Measurements from ENCODE around the gene SH3TC1. TPM values are rescaled to one million over a fixed set of nuclear protein-coding genes. Genes with fewer than 3 reads are reported as not detected.

SH3TC1 gene
- total RNA-seq, 1 donor from 2014 or later, result 64.5 TPM

DNA sequence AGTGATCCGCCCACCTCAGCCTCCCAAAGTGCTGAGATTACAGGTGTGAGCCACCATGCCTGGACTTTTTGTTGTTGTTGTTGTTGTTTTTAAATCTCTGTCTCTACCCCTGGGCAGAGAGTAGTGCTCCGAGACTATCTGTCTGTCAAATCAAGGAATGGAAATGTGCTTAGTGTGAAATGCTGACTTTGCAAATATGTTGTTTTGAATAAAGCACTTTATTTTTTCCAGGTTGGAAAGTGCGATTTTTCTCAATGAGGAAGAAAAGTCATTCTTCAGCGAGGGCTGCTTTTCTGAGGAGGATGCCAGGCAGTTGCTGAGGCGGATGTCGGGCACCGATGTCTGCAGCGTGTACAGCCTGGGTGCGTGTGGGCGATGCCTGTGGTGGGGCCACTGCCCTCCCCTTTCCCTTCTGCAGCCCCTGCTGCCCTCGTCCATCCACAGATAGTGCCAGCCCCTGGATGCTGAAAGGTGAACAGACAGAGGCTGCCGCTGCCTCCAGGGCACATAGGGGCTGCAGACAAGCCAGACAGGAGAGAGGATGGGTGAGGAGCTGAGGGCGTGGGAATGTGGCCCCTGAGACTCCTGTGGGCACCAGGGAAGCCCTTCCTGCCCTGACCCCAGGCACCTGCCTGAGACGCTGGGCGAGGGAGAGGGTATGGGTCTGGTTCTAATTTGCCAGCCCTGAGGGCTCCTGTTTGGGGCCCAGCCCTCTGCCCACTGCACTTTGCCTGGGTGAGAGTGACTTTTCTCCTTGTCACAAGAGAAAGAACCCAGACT, 23.7 kb downstream of the SH3TC1 start:
- H3K4me3 ChIP-seq, result no peak overlapping the region
- no peaks in the 10 kb centered on the region for H3K9me3 ChIP-seq
- no peaks in the 10 kb centered on the region for H3K27me3 ChIP-seq
- TF ChIP-seq CTCF (IDR thresholded peaks at IDR 0.05), result no peak
- H3K4me1 ChIP-seq, result peaks cover 0 to 4% of the 10 kb centered on the region in 2 donors
- no peak for DNase-seq (ENCODE audit: low spot score in 2 of 2)
- no peak overlapping the region for H3K27ac ChIP-seq
- intact Hi-C loops (cut with DNase I), result no loop called here
- H3K36me3 ChIP-seq, result no peaks in the 10 kb centered on the region

DNA sequence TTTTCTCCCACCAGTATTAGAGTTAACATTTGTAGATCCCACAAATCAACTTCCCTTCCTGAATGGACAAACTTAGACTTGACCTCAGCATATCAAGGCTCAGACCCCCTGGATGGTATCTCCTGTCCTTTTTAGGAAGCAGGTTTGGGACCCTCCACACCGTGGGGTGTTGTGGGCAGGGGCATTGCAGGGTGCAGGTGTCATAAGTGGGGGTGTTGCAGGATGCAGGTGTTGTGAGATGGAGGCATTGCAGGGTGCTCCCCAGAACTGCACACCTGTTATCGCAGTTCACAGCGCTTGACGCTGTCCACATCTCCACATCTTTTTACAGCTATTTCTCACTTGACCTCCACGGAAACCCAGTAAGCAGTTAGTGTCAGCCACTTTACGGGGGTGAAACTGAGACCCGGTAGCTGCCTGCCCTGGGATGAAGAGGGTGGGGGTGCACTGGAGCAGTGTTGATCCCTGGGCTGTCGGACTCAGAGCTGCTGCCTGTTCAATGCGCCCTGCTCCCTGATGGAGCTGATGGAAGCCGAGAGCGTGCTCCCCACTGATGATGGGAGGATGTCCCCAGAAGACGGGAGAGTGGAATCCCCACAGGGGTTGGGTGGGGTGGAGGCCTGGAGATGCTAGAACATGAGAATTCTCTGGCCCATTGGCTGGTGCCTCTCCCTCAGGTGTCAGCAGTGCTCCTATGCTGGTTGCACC, 25.3 kb downstream of the SH3TC1 start:
- Histone ChIP-seq H3K9me3 (no peaks in the 10 kb centered on the region), H3K36me3 (no peaks in the 10 kb centered on the region), H3K4me1 (peaks cover 0 to 15% of the 10 kb centered on the region in 2 donors), H3K27ac (no peak overlapping the region), H3K27me3 (no peaks in the 10 kb centered on the region), H3K4me3 (no peak overlapping the region)
- intact Hi-C loops (cut with DNase I), result no loop called here
- no peak for TF ChIP-seq CTCF (IDR thresholded peaks at IDR 0.05)
- no peak for DNase-seq (ENCODE audit: low spot score in 2 of 2)

DNA sequence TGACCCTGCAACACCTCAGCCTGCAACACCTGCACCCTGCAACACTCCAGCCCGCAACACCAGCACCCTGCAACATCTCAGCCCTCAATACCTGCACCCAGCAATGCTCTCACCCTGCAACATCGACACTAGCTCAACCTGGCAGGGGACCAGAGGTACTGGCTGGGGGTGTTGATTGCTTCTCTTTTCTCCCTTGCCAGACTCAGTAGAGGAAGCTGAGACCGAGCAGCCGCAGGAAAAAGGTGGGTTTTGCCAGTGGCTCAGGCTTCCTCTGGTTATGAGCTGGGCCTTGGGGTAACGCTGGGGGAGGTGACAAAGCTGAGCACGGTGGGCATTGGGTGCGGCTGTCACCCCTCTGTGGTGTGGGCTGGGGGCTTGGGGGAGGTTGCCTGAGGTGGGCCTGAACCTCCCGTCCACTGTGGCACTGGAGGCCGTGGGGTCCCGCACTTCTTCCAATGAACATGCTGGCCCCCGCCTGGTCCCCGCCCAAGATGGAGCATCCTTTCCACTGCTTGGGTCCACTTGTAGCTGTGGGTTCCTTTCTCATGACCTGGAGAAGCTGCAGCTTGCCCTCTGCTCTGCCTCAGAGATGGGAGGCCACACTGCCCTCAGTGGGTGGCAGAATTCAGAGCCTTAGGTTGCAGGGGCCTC, 26.0 kb downstream of the SH3TC1 start:
- Histone ChIP-seq H3K4me3 (no peak overlapping the region), H3K27me3 (no peaks in the 10 kb centered on the region), H3K27ac (no peak overlapping the region), H3K36me3 (no peaks in the 10 kb centered on the region), H3K9me3 (no peaks in the 10 kb centered on the region), H3K4me1 (peaks cover 0 to 15% of the 10 kb centered on the region in 2 donors)
- no peak for DNase-seq (ENCODE audit: low spot score in 2 of 2)
- intact Hi-C loops (cut with DNase I), result no loop called here
- no peak for TF ChIP-seq CTCF (IDR thresholded peaks at IDR 0.05)

- Histone ChIP-seq H3K4me3 (no peak overlapping the region), H3K9me3 (no peaks in the 10 kb centered on the region), H3K4me1 (peaks cover 0 to 15% of the 10 kb centered on the region in 2 donors), H3K27me3 (no peaks in the 10 kb centered on the region), H3K36me3 (no peaks in the 10 kb centered on the region), H3K27ac (no peak overlapping the region)
- intact Hi-C loops (cut with DNase I), result no loop called here
- DNase-seq (ENCODE audit: low spot score in 2 of 2), result no peak
- no peak for TF ChIP-seq CTCF (IDR thresholded peaks at IDR 0.05)
These were observed 26.8 kb downstream of the SH3TC1 start for GRCh38 chr4:8225706-8226443.

DNA sequence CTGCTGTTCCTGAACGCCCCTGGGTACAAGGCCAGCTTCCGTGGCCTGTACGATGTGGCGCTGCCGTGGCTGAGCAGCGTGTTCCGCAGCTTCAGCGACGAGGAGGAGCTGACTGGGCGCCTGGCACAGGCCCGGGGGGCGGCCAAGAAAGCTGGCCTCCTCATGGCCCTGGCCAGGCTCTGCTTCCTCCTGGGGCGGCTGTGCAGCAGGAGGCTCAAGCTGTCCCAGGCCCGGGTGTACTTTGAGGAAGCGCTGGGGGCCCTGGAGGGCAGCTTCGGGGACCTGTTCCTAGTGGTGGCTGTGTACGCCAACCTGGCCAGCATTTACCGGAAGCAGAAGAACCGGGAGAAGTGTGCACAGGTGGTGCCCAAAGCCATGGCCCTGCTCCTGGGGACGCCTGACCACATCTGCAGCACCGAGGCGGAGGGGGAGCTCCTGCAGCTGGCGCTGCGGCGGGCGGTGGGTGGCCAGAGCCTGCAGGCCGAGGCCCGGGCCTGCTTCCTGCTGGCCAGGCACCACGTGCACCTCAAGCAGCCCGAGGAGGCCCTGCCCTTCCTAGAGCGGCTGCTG, 28.2 kb downstream of the SH3TC1 start:
- H3K9me3 ChIP-seq, result no peaks in the 10 kb centered on the region
- intact Hi-C loops (cut with DNase I), result no loop called here
- H3K36me3 ChIP-seq, result no peaks in the 10 kb centered on the region
- DNase-seq (ENCODE audit: low spot score in 2 of 2), result no peak
- no peak for TF ChIP-seq CTCF (IDR thresholded peaks at IDR 0.05)
- H3K4me1 ChIP-seq, result peaks cover 0 to 15% of the 10 kb centered on the region in 2 donors
- H3K4me3 ChIP-seq, result no peak overlapping the region
- no peaks in the 10 kb centered on the region for H3K27me3 ChIP-seq
- no peak overlapping the region for H3K27ac ChIP-seq
